Loucy (cell line): ENCODE measurements around the gene FGF7.

Experiments used
- H2AFZ ChIP-seq: fragments of 200-600 bp; sonication (generic); 2 replicates; pipeline ENCODE4 v1.6.0; 2016; ENCODE audit warnings: antibody characterized with exemption, mild to moderate bottlenecking, low read length, moderate library complexity
- H3F3A ChIP-seq: fragments of 200-600 bp; 2 replicates; pipeline ENCODE4 v1.6.0; 2016; ENCODE audit warnings: antibody characterized with exemption, low read depth, mild to moderate bottlenecking
- H3K27me3 ChIP-seq: fragments of 200-600 bp; sonication (generic); 2 replicates; pipeline ENCODE4 v1.6.1; 2014; ENCODE audit warnings: low read length, mild to moderate bottlenecking; ENCODE audit not compliant: insufficient read depth, poor library complexity, severe bottlenecking
- H3K36me3 ChIP-seq: fragments of 200-600 bp; sonication (generic); 2 replicates; pipeline ENCODE4 v1.6.1; 2016; ENCODE audit warnings: low read length; ENCODE audit not compliant: insufficient read depth
- H3K4me1 ChIP-seq: fragments of 200-600 bp; sonication (generic); 2 replicates; pipeline ENCODE4 v1.5.1; 2014; ENCODE audit warnings: low read length, mild to moderate bottlenecking; ENCODE audit not compliant: insufficient read depth, poor library complexity, severe bottlenecking
- H3K4me2 ChIP-seq: fragments of 200-600 bp; sonication (generic); 2 replicates; pipeline ENCODE4 v1.6.0; 2014; ENCODE audit warnings: antibody characterized with exemption, low read length, low read depth, mild to moderate bottlenecking; ENCODE audit not compliant: poor library complexity, severe bottlenecking
- H3K4me3 ChIP-seq: fragments of 200-600 bp; sonication (generic); 2 replicates; pipeline ENCODE4 v1.5.1; 2014; ENCODE audit warnings: low read length, mild to moderate bottlenecking, mixed read lengths; ENCODE audit not compliant: poor library complexity, severe bottlenecking
- H3K79me2 ChIP-seq: fragments of 200-600 bp; sonication (generic); 2 replicates; pipeline ENCODE4 v1.6.1; 2014; ENCODE audit warnings: low read length; ENCODE audit not compliant: insufficient read depth
- H3K9ac ChIP-seq: fragments of 200-600 bp; sonication (generic); 2 replicates; pipeline ENCODE4 v1.6.0; 2014; ENCODE audit warnings: mild to moderate bottlenecking, low read depth, low read length, moderate library complexity; ENCODE audit not compliant: poor library complexity, severe bottlenecking
- H3K9me2 ChIP-seq: fragments of 200-600 bp; sonication (generic); replicated peaks from 2 replicates; pipeline ENCODE4 v1.6.1; 2016; ENCODE audit warnings: low read depth, low read length, mixed read lengths
- H3K9me3 ChIP-seq: fragments of 200-600 bp; sonication (generic); 2 replicates; pipeline ENCODE4 v1.6.1; 2014; ENCODE audit warnings: mild to moderate bottlenecking, antibody characterized with exemption, low read length, low read depth; ENCODE audit not compliant: insufficient read depth
- H4K20me1 ChIP-seq: fragments of 200-600 bp; sonication (generic); 2 replicates; pipeline ENCODE4 v1.6.0; 2014; ENCODE audit warnings: antibody characterized with exemption, low read length, mild to moderate bottlenecking; ENCODE audit not compliant: insufficient read depth, poor library complexity, severe bottlenecking
- CTCF ChIP-seq: fragments of 200-600 bp; sonication (generic); conservative IDR thresholded peaks from 2 replicates; pipeline ENCODE4 v1.5.1; 2014; ENCODE audit warnings: mild to moderate bottlenecking, antibody characterized with exemption, low read length
- EZH2phosphoT487 ChIP-seq: fragments of 200-600 bp; IDR thresholded peaks from 2 replicates; pipeline ENCODE4 v1.6.1; 2018; ENCODE audit warnings: antibody characterized with exemption, mild to moderate bottlenecking, moderate library complexity, borderline replicate concordance

The FGF7 gene

DNA sequence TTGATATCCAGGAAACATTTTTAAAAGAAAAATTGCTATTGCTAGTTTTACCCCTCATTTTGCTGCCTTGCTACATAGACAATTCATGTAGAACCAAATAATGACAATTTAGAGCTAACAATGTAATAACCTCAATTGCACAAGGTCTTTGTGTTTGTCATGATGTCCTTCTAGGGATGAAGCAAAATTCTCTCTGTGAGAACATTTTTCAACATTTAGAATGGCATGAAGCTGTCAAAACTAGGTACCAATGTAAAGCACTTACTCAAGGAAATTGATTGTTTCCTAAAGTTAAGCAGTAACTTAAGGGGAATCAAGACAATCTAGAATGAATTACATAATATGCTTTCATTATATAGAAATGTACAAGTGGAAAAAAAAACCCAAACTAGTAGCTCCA lies 7.9 kb upstream of the FGF7 start:
- Histone ChIP-seq H3K27me3 (no peaks in the 10 kb centered on the region), H3K9me2 (no peaks in the 10 kb centered on the region), H3K79me2 (no peaks in the 10 kb centered on the region), H3K4me3 (no peak overlapping the region), H2AFZ (no peak overlapping the region), H3K36me3 (no peaks in the 10 kb centered on the region), H4K20me1 (no peaks in the 10 kb centered on the region), H3K4me2 (no peak overlapping the region), H3F3A (no peaks in the 10 kb centered on the region), H3K4me1 (no peaks in the 10 kb centered on the region), H3K9me3 (no peaks in the 10 kb centered on the region), H3K9ac (no peak overlapping the region)
- TF ChIP-seq EZH2phosphoT487 (no peak), CTCF (no peak)

DNA sequence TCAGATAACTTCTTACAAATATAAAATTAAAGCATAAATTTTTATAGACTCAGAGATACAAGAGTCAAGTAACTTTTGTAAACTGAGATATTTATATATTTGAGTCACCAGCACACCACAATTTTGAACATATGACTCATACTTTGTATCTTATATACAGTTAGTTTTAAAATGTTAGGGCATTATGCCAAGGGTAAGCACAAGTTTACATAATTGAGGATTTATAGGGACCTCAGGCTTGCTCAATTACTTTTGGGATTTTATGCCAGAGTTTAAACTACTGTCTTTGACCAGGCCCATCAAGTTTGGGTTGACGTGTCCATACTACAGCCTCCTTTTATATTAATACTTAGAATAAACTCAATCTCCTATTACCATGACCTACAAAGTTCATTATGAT lies 7.4 kb upstream of the FGF7 start:
- no peak for TF ChIP-seq CTCF
- no peak for TF ChIP-seq EZH2phosphoT487
- Histone ChIP-seq H3K9me3 (no peaks in the 10 kb centered on the region), H3K4me2 (no peak overlapping the region)

GRCh38 chr15:49418811-49419210 lies 4.2 kb upstream of the FGF7 start:
- H4K20me1 ChIP-seq: no peaks in the 10 kb centered on the region
- no peaks in the 10 kb centered on the region for H3F3A ChIP-seq
- H3K36me3 ChIP-seq: no peaks in the 10 kb centered on the region
- no peak overlapping the region for H3K4me2 ChIP-seq
- H3K4me3 ChIP-seq: no peak overlapping the region
- H3K9ac ChIP-seq: no peak overlapping the region
- H3K27me3 ChIP-seq: no peaks in the 10 kb centered on the region
- no peaks in the 10 kb centered on the region for H3K9me3 ChIP-seq
- TF ChIP-seq EZH2phosphoT487: no peak
- no peak for TF ChIP-seq CTCF
- no peaks in the 10 kb centered on the region for H3K79me2 ChIP-seq
- H2AFZ ChIP-seq: no peak overlapping the region
- no peaks in the 10 kb centered on the region for H3K9me2 ChIP-seq
- H3K4me1 ChIP-seq: peaks cover 6% of the 10 kb centered on the region

More for the DNA sequence above, 7.4 kb upstream of the FGF7 start:
- Histone ChIP-seq H3F3A (no peaks in the 10 kb centered on the region), H3K9me2 (no peaks in the 10 kb centered on the region), H4K20me1 (no peaks in the 10 kb centered on the region), H2AFZ (no peak overlapping the region), H3K4me3 (no peak overlapping the region), H3K27me3 (no peaks in the 10 kb centered on the region), H3K4me1 (no peaks in the 10 kb centered on the region), H3K9ac (no peak overlapping the region), H3K36me3 (no peaks in the 10 kb centered on the region), H3K79me2 (no peaks in the 10 kb centered on the region)
